DMS153 (cell line): Measurements from ENCODE around the gene RAB40B.
A peak's percentile ranks its signal among the peaks of the same experiment; 100 is the strongest.

Experiments
- DNase-seq: peaks from one replicate; lab custom pipeline; 2025; lab: John Stamatoyannopoulos, UW

Gene RAB40B

GRCh38 chr17:82691714-82692113 is 6.8 kb downstream of the RAB40B start:
- no peak for DNase-seq

- DNase-seq: no peak
Observed at GRCh38 chr17:82690786-82691489, 7.6 kb downstream of the RAB40B start.

GRCh38 chr17:82689077-82689476 is 9.4 kb downstream of the RAB40B start:
- no peak for DNase-seq

- no peak for DNase-seq
Observed at GRCh38 chr17:82687871-82688270, 10.6 kb downstream of the RAB40B start.

- DNase-seq: no peak
Observed at GRCh38 chr17:82687375-82687861, 11.1 kb downstream of the RAB40B start.

GRCh38 chr17:82686366-82687324 is 11.9 kb downstream of the RAB40B start:
- DNase-seq: no peak

- DNase-seq: no peak
Observed at GRCh38 chr17:82685291-82685690, 13.2 kb downstream of the RAB40B start.

- DNase-seq: no peak
Observed at GRCh38 chr17:82684228-82684841, 14.2 kb downstream of the RAB40B start.

- DNase-seq: no peak
Observed at GRCh38 chr17:82683534-82683933, 15.0 kb downstream of the RAB40B start.

- no peak for DNase-seq
Observed at GRCh38 chr17:82681547-82681946, 17.0 kb downstream of the RAB40B start.

- DNase-seq: no peak
Observed at GRCh38 chr17:82679586-82680465, 18.7 kb downstream of the RAB40B start.

- DNase-seq: peak; percentile 43
Observed at GRCh38 chr17:82678265-82678891, 20.1 kb downstream of the RAB40B start.

- DNase-seq: no peak
Observed at GRCh38 chr17:82677353-82677925, 21.1 kb downstream of the RAB40B start.

GRCh38 chr17:82675476-82676245 is 22.8 kb downstream of the RAB40B start:
- no peak for DNase-seq

- DNase-seq: no peak
Observed at GRCh38 chr17:82674656-82675475, 23.6 kb downstream of the RAB40B start.

GRCh38 chr17:82670661-82671450 is 27.6 kb downstream of the RAB40B start:
- no peak for DNase-seq

- peak; percentile 61 for DNase-seq
Observed at GRCh38 chr17:82668631-82669099, 29.8 kb downstream of the RAB40B start.

- DNase-seq: no peak
Observed at GRCh38 chr17:82668024-82668630, 30.4 kb downstream of the RAB40B start.
